NT2/D1 (cell line): ENCODE results near the gene SMOC2.

Experiments
- YY1 ChIP-seq: IDR thresholded peaks from 2 replicates; pipeline ENCODE4 v1.6.1; 2011; ENCODE audit not compliant: insufficient read length, insufficient read depth
- ZNF274 ChIP-seq: IDR thresholded peaks from 2 replicates; pipeline ENCODE4 v1.6.1; 2011; ENCODE audit warnings: mild to moderate bottlenecking, low read depth, low read length

- TF ChIP-seq ZNF274, result no peak
- TF ChIP-seq YY1, result no peak
Observed at GRCh38 chr6:168581236-168581635, 140.3 kb downstream of the SMOC2 start.
